GM19035 (cell line): Measurements from ENCODE around the gene PTPRG.

ENCODE experiments used
- ATAC-seq: cut with Tn5 transposase; IDR thresholded peaks from one replicate; pipeline ENCODE4 v1.9.1; 2021; ENCODE audit not compliant: unreplicated experiment

PTPRG gene

GRCh38 chr3:61983479-61983878 lies 422.1 kb downstream of the PTPRG start:
- ATAC-seq: no peak

- ATAC-seq: no peak
Measured at GRCh38 chr3:61985020-61985419, 423.6 kb downstream of the PTPRG start.

- ATAC-seq: no peak
Measured at GRCh38 chr3:61986473-61986872, 425.1 kb downstream of the PTPRG start.

GRCh38 chr3:61989681-61990080 lies 428.3 kb downstream of the PTPRG start:
- no peak for ATAC-seq

- ATAC-seq: no peak
Measured at GRCh38 chr3:61990327-61991027, 429.1 kb downstream of the PTPRG start.

GRCh38 chr3:61991706-61992105 lies 430.3 kb downstream of the PTPRG start:
- ATAC-seq: no peak

GRCh38 chr3:61996366-61996765 lies 435.0 kb downstream of the PTPRG start:
- ATAC-seq: no peak

- ATAC-seq: no peak
Measured at GRCh38 chr3:61997101-61997500, 435.7 kb downstream of the PTPRG start.

GRCh38 chr3:62003835-62004234 lies 442.5 kb downstream of the PTPRG start:
- ATAC-seq: no peak

GRCh38 chr3:62007036-62007435 lies 445.7 kb downstream of the PTPRG start:
- ATAC-seq: no peak

GRCh38 chr3:62010989-62011388 lies 449.6 kb downstream of the PTPRG start:
- ATAC-seq: no peak

- ATAC-seq: no peak
Measured at GRCh38 chr3:62011666-62012065, 450.3 kb downstream of the PTPRG start.

- no peak for ATAC-seq
Measured at GRCh38 chr3:62013951-62014350, 452.6 kb downstream of the PTPRG start.

- ATAC-seq: no peak
Measured at GRCh38 chr3:62015111-62015510, 453.7 kb downstream of the PTPRG start.

- ATAC-seq: no peak
Measured at GRCh38 chr3:62019906-62020305, 458.5 kb downstream of the PTPRG start.

- ATAC-seq: no peak
Measured at GRCh38 chr3:62020706-62021105, 459.3 kb downstream of the PTPRG start.

GRCh38 chr3:62022312-62022711 lies 460.9 kb downstream of the PTPRG start:
- no peak for ATAC-seq

GRCh38 chr3:62024882-62025281 lies 463.5 kb downstream of the PTPRG start:
- ATAC-seq: no peak

GRCh38 chr3:62025913-62026312 lies 464.5 kb downstream of the PTPRG start:
- no peak for ATAC-seq

GRCh38 chr3:62027241-62027640 lies 465.9 kb downstream of the PTPRG start:
- no peak for ATAC-seq

GRCh38 chr3:62027796-62028195 lies 466.4 kb downstream of the PTPRG start:
- ATAC-seq: no peak

- ATAC-seq: no peak
Measured at GRCh38 chr3:62028236-62028635, 466.9 kb downstream of the PTPRG start.

- no peak for ATAC-seq
Measured at GRCh38 chr3:62032738-62033137, 471.4 kb downstream of the PTPRG start.
